Neural cell (in vitro differentiated cells): Measurements from ENCODE around the gene MEGF6. TPM values are rescaled to one million over a fixed set of nuclear protein-coding genes. Genes with fewer than 3 reads are reported as not detected.
"Not testable (repeated sequence)": the region's sequence is repeated elsewhere in the genome, so short reads cannot be mapped to it uniquely, and the experiment has no call there.

Experiments
- H2AFZ ChIP-seq: fragments of 200-600, 300-800 bp; sonication (generic), shearing (Covaris generic); 2 replicates; pipeline ENCODE4 v1.6.0; 2014; ENCODE audit warnings: low read depth, mild to moderate bottlenecking, antibody characterized with exemption, low read length, moderate library complexity
- H3F3A ChIP-seq: fragments of 200-600 bp; shearing (Covaris generic); 2 replicates; pipeline ENCODE4 v1.6.1; 2016; ENCODE audit warnings: mild to moderate bottlenecking, moderate library complexity, mixed read lengths, antibody characterized with exemption, low read length; ENCODE audit not compliant: insufficient read depth, poor library complexity, severe bottlenecking
- H3K27ac ChIP-seq: fragments of 200-600, 300-800 bp; sonication (generic), shearing (Covaris generic); 2 replicates; pipeline ENCODE4 v1.5.1; 2014; ENCODE audit warnings: mild to moderate bottlenecking, low read length, moderate library complexity
- H3K27me3 ChIP-seq: fragments of 300-800, 200-600 bp; sonication (generic), shearing (Covaris generic); 2 replicates; pipeline ENCODE4 v1.6.0; 2014; ENCODE audit warnings: mild to moderate bottlenecking, low read depth, low read length, moderate library complexity; ENCODE audit not compliant: insufficient read depth
- H3K36me3 ChIP-seq: fragments of 300-800, 200-600 bp; sonication (generic), shearing (Covaris generic); 2 replicates; pipeline ENCODE4 v1.5.1; 2014; ENCODE audit warnings: mild to moderate bottlenecking, antibody characterized with exemption, low read length, moderate library complexity; ENCODE audit not compliant: insufficient read depth
- H3K4me2 ChIP-seq: fragments of 300-800, 200-600 bp; sonication (generic), shearing (Covaris generic); 2 replicates; pipeline ENCODE4 v1.6.0; 2014; ENCODE audit warnings: mild to moderate bottlenecking, low read length
- H3K4me3 ChIP-seq: fragments of 300-800, 200-600 bp; sonication (generic), shearing (Covaris generic); 2 replicates; pipeline ENCODE4 v1.5.1; 2014; ENCODE audit warnings: mild to moderate bottlenecking, low read length, moderate library complexity
- H3K79me2 ChIP-seq: fragments of 200-600 bp; shearing (Covaris generic); replicated peaks from 2 replicates; pipeline ENCODE4 v1.6.0; 2014; ENCODE audit warnings: mild to moderate bottlenecking, low read length, moderate library complexity; ENCODE audit not compliant: insufficient read depth
- H3K9ac ChIP-seq: fragments of 300-800, 200-600 bp; sonication (generic), shearing (Covaris generic); 2 replicates; pipeline ENCODE4 v1.6.1; 2016; ENCODE audit warnings: mild to moderate bottlenecking, low read length, mixed read lengths
- H3K9me2 ChIP-seq: fragments of 200-600 bp; shearing (Covaris generic); 2 replicates; pipeline ENCODE4 v1.6.1; 2016; ENCODE audit warnings: mild to moderate bottlenecking, low read length, mixed read lengths; ENCODE audit not compliant: insufficient read depth
- H3K9me3 ChIP-seq: fragments of 200-600, 300-800 bp; sonication (generic), shearing (Covaris generic); 2 replicates; pipeline ENCODE4 v1.6.1; 2016; ENCODE audit warnings: mild to moderate bottlenecking, mixed run types, low read length, moderate library complexity, mixed read lengths
- H4K20me1 ChIP-seq: fragments of 200-600 bp; shearing (Covaris generic); 2 replicates; pipeline ENCODE4 v1.6.1; 2016; ENCODE audit warnings: mild to moderate bottlenecking, mixed run types; ENCODE audit not compliant: insufficient read depth
- CTCF ChIP-seq: fragments of 450-650 bp; IDR thresholded peaks from 2 replicates; pipeline ENCODE4 v1.5.1; 2014; ENCODE audit warnings: antibody characterized with exemption, mild to moderate bottlenecking, moderate library complexity; ENCODE audit not compliant: poor library complexity, severe bottlenecking
- EP300 ChIP-seq: fragments of 450-650 bp; conservative IDR thresholded peaks from 2 replicates; pipeline ENCODE4 v1.6.1; 2014; ENCODE audit warnings: antibody characterized with exemption, mild to moderate bottlenecking, moderate library complexity; ENCODE audit not compliant: poor library complexity, severe bottlenecking
- EZH2 ChIP-seq: fragments of 200-600, 300-800 bp; shearing (Covaris generic), sonication (generic); IDR thresholded peaks from 2 replicates; pipeline ENCODE4 v1.6.1; 2014; ENCODE audit warnings: antibody characterized with exemption, low read length, borderline replicate concordance, mild to moderate bottlenecking; ENCODE audit not compliant: insufficient read depth, poor library complexity, severe bottlenecking
- MXI1 ChIP-seq: fragments of 450-650 bp; conservative IDR thresholded peaks from 2 replicates; pipeline ENCODE4 v1.6.1; 2014; ENCODE audit warnings: antibody characterized with exemption, mild to moderate bottlenecking; ENCODE audit not compliant: poor library complexity, severe bottlenecking
- POLR2AphosphoS5 ChIP-seq: IDR thresholded peaks from 2 replicates; pipeline ENCODE4 v1.6.1; 2012
- RAD21 ChIP-seq: fragments of 450-650 bp; conservative IDR thresholded peaks from 2 replicates; pipeline ENCODE4 v1.6.1; 2014; ENCODE audit warnings: antibody characterized with exemption, mild to moderate bottlenecking, moderate library complexity
- REST ChIP-seq: IDR thresholded peaks from 2 replicates; pipeline ENCODE4 v1.6.1; 2012; ENCODE audit warnings: borderline replicate concordance
- SMC3 ChIP-seq: fragments of 450-650 bp; conservative IDR thresholded peaks from 2 replicates; pipeline ENCODE4 v1.6.1; 2014; ENCODE audit warnings: antibody characterized with exemption, mild to moderate bottlenecking, moderate library complexity; ENCODE audit not compliant: poor library complexity
- TAF1 ChIP-seq: IDR thresholded peaks from 2 replicates; pipeline ENCODE4 v1.6.1; 2012; ENCODE audit warnings: low read depth
- polyA plus RNA-seq: library from polyadenylated mRNA; depleted of rRNA; stranded (reverse); fragments of >200 nt; gene quantifications from 2 replicates; pipeline ENCODE4 v1.2.3, GENCODE V29; 2014

Gene MEGF6
- polyA plus RNA-seq, 1 donor from 2014 or later, result 6.0 TPM

DNA sequence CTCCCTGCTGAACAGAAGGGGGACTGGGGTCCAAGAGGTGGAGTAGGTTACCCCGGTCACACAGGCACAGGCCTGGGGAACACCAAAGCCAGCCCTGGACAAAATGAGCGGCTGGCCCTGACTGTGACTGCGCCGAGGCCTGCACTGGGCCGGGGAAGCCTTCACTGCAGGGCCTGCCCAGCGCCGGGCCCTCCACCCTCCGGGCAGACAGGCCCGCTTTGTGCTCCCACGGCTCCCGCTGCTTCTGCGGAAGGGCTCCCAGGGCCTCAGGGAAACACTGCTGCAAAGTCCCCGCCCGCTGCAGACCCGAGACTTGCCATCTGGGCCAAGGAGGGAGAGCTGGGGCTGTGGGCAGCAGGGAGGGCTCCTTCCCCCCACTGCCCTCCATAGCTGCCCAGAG lies 35.3 kb downstream of the MEGF6 start:
- no peaks in the 10 kb centered on the region for H3K9me2 ChIP-seq
- H3K9me3 ChIP-seq, result no peaks in the 10 kb centered on the region
- H3K4me3 ChIP-seq, result no peak overlapping the region
- H4K20me1 ChIP-seq, result no peaks in the 10 kb centered on the region
- no peak overlapping the region for H3K27ac ChIP-seq
- H3K36me3 ChIP-seq, result no peaks in the 10 kb centered on the region
- H3K4me2 ChIP-seq, result no peak overlapping the region
- TF ChIP-seq POLR2AphosphoS5 (no peak), EZH2 (no peak), MXI1 (no peak), SMC3 (no peak), REST (no peak), RAD21 (no peak), TAF1 (no peak), EP300 (no peak), CTCF (no peak)
- no peak overlapping the region for H3K9ac ChIP-seq
- no peaks in the 10 kb centered on the region for H3F3A ChIP-seq
- H3K27me3 ChIP-seq, result no peaks in the 10 kb centered on the region
- H2AFZ ChIP-seq, result no peak overlapping the region
- no peaks in the 10 kb centered on the region for H3K79me2 ChIP-seq

- H3K4me3 ChIP-seq, H3K9me2 ChIP-seq, H3K79me2 ChIP-seq, H3K4me2 ChIP-seq, H3K9ac ChIP-seq, H3K9me3 ChIP-seq, H3K36me3 ChIP-seq, H3K27me3 ChIP-seq, H4K20me1 ChIP-seq, H2AFZ ChIP-seq, H3K27ac ChIP-seq, H3F3A ChIP-seq: not testable (repeated sequence)
These were observed 35.8 kb downstream of the MEGF6 start for GRCh38 chr1:3575515-3575914.

DNA sequence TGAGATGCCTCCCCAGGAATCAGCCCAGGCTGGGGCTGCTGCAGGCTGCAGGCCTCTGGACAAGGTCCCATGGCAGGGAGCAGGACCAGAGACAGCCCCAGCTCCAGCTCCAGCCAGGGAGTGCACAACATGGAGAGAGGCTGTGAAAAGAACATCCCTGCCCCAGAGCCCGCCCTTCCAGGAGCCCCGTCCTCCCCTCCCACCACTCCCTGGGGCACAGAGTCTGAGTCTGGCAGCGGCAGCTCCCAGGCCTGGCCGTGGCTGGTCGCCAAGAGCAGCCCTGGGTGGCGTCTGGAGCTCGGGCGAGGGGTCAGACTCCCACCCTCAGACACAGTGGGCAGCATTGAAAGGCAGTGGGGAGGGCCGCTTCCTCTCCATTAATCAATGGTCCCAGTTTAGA lies 37.8 kb downstream of the MEGF6 start:
- H3K9me3 ChIP-seq, result no peaks in the 10 kb centered on the region
- no peak for TF ChIP-seq POLR2AphosphoS5
- TF ChIP-seq CTCF, result no peak
- no peak for TF ChIP-seq SMC3
- no peak for TF ChIP-seq EP300
- TF ChIP-seq REST, result no peak
- TF ChIP-seq MXI1, result no peak
- no peak for TF ChIP-seq EZH2
- TF ChIP-seq RAD21, result no peak
- H4K20me1 ChIP-seq, result no peaks in the 10 kb centered on the region
- no peak overlapping the region for H3K4me3 ChIP-seq
- no peak overlapping the region for H3K27ac ChIP-seq
- no peaks in the 10 kb centered on the region for H3K9me2 ChIP-seq
- H3K9ac ChIP-seq, result no peak overlapping the region
- no peaks in the 10 kb centered on the region for H3K36me3 ChIP-seq
- no peaks in the 10 kb centered on the region for H3K27me3 ChIP-seq
- H2AFZ ChIP-seq, result no peak overlapping the region
- no peaks in the 10 kb centered on the region for H3K79me2 ChIP-seq
- H3K4me2 ChIP-seq, result no peak overlapping the region
- H3F3A ChIP-seq, result no peaks in the 10 kb centered on the region
